Neural crest cell (in vitro differentiated cells): ENCODE data around the gene ELMO1. TPM values are rescaled to one million over a fixed set of nuclear protein-coding genes. Genes with fewer than 3 reads are reported as not detected.

Source experiments
- DNase-seq: peaks from one replicate; pipeline ENCODE4 v3.0.0; 2021; ENCODE audit warnings: low read depth, mixed read lengths, low spot score
- H3K27ac Mint-ChIP-seq: one replicate; pipeline ENCODE4 v1.8.0; 2021; ENCODE audit warnings: mild to moderate bottlenecking, mixed read lengths; ENCODE audit not compliant: unreplicated experiment
- H3K27me3 Mint-ChIP-seq: 2 replicates; pipeline ENCODE4 v1.8.0; 2021; ENCODE audit warnings: low read depth, mild to moderate bottlenecking, mixed read lengths
- H3K36me3 Mint-ChIP-seq: 2 replicates; pipeline ENCODE4 v1.8.0; 2021; ENCODE audit warnings: low read depth, mild to moderate bottlenecking, mixed read lengths
- H3K4me1 Mint-ChIP-seq: 2 replicates; pipeline ENCODE4 v1.8.0; 2021; ENCODE audit warnings: mixed read lengths
- H3K4me3 Mint-ChIP-seq: one replicate; pipeline ENCODE4 v1.8.0; 2021; ENCODE audit warnings: mild to moderate bottlenecking, mixed read lengths
- H3K9me3 Mint-ChIP-seq: 2 replicates; pipeline ENCODE4 v1.8.0; 2021; ENCODE audit warnings: mixed read lengths
- total RNA-seq: library from RNA; stranded (reverse); gene quantifications from 2 replicates; pipeline ENCODE4 v1.2.1, GENCODE V29; 2021
- TF ChIP-seq, protein P1 (sequence below): fragments of 200-600 bp; sonication (generic); conservative IDR thresholded peaks from 2 replicates; pipeline ENCODE4 v1.5.0; 2021; ENCODE audit warnings: antibody characterized with exemption, mild to moderate bottlenecking

The ELMO1 gene
- total RNA-seq, 1 donor from 2014 or later: 7.4 TPM

GRCh38 chr7:36972140-36972518, 476.5 kb downstream of the ELMO1 start:
- peaks cover 3% of the 10 kb centered on the region for H3K9me3 Mint-ChIP-seq
- no peak for DNase-seq
- no peaks in the 10 kb centered on the region for H3K27me3 Mint-ChIP-seq
- H3K4me3 Mint-ChIP-seq: no peak overlapping the region
- TF ChIP-seq, protein P1, sequence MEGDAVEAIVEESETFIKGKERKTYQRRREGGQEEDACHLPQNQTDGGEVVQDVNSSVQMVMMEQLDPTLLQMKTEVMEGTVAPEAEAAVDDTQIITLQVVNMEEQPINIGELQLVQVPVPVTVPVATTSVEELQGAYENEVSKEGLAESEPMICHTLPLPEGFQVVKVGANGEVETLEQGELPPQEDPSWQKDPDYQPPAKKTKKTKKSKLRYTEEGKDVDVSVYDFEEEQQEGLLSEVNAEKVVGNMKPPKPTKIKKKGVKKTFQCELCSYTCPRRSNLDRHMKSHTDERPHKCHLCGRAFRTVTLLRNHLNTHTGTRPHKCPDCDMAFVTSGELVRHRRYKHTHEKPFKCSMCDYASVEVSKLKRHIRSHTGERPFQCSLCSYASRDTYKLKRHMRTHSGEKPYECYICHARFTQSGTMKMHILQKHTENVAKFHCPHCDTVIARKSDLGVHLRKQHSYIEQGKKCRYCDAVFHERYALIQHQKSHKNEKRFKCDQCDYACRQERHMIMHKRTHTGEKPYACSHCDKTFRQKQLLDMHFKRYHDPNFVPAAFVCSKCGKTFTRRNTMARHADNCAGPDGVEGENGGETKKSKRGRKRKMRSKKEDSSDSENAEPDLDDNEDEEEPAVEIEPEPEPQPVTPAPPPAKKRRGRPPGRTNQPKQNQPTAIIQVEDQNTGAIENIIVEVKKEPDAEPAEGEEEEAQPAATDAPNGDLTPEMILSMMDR: no peak
- H3K4me1 Mint-ChIP-seq: peaks cover 3% of the 10 kb centered on the region
- no peak overlapping the region for H3K27ac Mint-ChIP-seq
- H3K36me3 Mint-ChIP-seq: peaks cover 2% of the 10 kb centered on the region

DNA sequence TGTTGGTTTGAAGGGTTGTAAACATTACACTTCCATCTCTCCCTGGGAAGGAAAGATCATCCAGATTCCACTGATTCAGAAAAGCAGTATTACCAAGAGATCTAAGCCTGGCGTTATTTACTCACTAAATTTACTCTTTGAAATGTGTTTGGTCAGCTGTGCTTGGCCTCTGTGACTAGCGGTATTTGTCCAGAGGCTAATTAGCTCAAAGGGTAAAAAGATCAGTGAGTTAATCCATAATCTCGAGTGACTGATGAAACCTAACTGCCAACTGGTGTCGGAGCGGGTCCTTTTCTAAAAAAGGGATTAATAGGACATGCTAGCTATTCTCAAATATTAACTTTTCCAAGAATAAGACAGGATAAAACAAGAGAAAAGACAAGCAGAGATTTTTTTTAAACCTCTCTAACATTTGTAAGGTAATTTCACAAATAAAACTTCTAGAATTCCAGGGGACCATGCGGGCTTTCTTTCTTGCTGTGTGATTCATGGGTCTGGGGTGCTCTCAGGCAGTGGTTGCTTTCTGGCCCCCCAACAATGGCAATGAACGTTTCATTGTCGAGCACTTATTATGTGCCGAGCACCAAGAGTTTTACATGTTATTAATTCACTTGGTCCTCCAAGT, 477.0 kb downstream of the ELMO1 start:
- Mint-ChIP-seq H3K27ac (no peak overlapping the region), H3K4me1 (peaks cover 3% of the 10 kb centered on the region), H3K9me3 (peaks cover 3% of the 10 kb centered on the region), H3K27me3 (no peaks in the 10 kb centered on the region), H3K36me3 (peaks cover 2% of the 10 kb centered on the region), H3K4me3 (no peak overlapping the region)
- DNase-seq: no peak
- TF ChIP-seq, protein P1: no peak

DNA sequence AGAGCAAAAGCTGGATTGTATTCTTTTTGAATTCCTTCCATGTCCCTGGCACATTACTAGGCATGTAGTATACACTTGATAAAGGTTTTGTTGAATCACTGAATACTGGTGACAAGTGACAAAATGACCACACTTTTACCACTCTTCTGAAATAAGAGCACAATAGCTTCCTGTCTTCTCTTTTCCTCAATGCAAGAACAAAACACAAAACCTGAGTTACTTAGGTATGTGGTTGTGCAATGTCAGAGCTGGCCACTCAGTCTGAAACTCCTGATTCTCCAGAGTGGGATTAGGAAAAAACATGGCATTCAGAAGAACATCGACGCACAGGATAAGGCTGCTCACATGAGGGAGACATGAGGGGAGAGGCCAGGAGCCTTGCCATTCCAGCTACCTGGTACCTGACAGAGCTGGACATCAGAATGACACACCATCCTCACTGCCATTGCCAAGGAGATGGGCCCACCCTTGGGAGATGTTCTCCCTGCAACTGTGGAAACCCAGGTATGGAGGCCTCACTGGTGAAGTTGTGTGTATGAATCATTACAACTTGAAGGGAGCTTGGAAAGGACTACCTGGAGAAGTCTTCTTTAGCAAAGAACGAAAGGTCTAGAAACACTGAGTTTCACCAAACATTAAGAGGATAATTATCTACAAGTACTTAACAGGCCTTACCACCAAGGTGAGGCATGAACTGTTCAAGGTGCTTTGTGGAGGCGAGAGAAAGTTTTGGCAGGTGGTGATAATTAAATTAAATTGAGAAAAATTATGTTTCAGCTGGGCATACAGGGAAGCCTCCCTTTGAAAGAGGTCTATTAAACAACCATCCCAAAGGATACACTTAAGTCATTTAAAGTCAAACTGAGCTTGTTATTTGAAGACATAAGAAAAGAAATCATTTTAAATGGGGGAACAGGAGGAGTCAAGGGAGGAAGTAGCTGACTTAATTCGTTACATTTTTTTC, 477.8 kb downstream of the ELMO1 start:
- H3K4me3 Mint-ChIP-seq: no peak overlapping the region
- H3K9me3 Mint-ChIP-seq: peaks cover 3% of the 10 kb centered on the region
- no peaks in the 10 kb centered on the region for H3K27me3 Mint-ChIP-seq
- TF ChIP-seq, protein P1: no peak
- H3K4me1 Mint-ChIP-seq: peaks cover 3% of the 10 kb centered on the region
- DNase-seq: no peak
- peaks cover 2% of the 10 kb centered on the region for H3K36me3 Mint-ChIP-seq
- no peak overlapping the region for H3K27ac Mint-ChIP-seq

- H3K4me1 Mint-ChIP-seq: peaks cover 3% of the 10 kb centered on the region
- TF ChIP-seq, protein P1: no peak
- no peaks in the 10 kb centered on the region for H3K36me3 Mint-ChIP-seq
- no peaks in the 10 kb centered on the region for H3K9me3 Mint-ChIP-seq
- H3K27ac Mint-ChIP-seq: no peak overlapping the region
- DNase-seq: no peak
- H3K27me3 Mint-ChIP-seq: no peaks in the 10 kb centered on the region
- H3K4me3 Mint-ChIP-seq: no peak overlapping the region
Measured at GRCh38 chr7:36969376-36969775, 479.3 kb downstream of the ELMO1 start.

DNA sequence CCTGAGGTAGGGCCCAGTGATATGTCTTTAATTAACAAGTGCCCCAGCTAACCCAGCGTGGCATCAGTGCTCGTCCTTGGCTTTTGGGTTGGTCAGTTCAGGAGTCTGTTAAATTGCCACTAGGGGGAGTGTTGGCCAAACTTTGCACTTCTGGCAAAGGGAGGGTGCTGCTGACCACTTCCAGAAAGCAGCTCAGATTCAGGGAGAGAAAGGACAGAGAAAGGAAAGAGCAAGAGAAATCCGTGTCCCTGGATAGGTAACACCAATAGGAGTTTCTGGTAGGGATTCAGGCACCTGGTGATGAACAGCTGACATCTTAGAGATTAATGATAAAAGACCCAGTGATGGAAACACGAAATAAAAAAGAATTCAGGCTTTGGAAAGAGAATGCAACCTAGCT, 481.3 kb downstream of the ELMO1 start:
- DNase-seq: peak; percentile 49
- H3K27me3 Mint-ChIP-seq: no peaks in the 10 kb centered on the region
- no peak overlapping the region for H3K27ac Mint-ChIP-seq
- H3K4me1 Mint-ChIP-seq: peaks cover 7% of the 10 kb centered on the region
- TF ChIP-seq, protein P1: peak; percentile 80
- H3K36me3 Mint-ChIP-seq: no peaks in the 10 kb centered on the region
- no peaks in the 10 kb centered on the region for H3K9me3 Mint-ChIP-seq
- H3K4me3 Mint-ChIP-seq: no peak overlapping the region
